NK-92 (cell line): ENCODE data around the gene FIGNL1.

Source experiments
- DNase-seq: peaks from one replicate; lab custom pipeline; 2025; ENCODE audit not compliant: unreplicated experiment; lab: John Stamatoyannopoulos, UW

Gene FIGNL1

GRCh38 chr7:50397971-50398324 lies 52.2 kb downstream of the FIGNL1 start:
- no peak for DNase-seq

- no peak for DNase-seq
Measured at GRCh38 chr7:50397320-50397970, 52.7 kb downstream of the FIGNL1 start.

GRCh38 chr7:50396856-50397255 lies 53.3 kb downstream of the FIGNL1 start:
- DNase-seq: no peak

GRCh38 chr7:50394315-50394714 lies 55.8 kb downstream of the FIGNL1 start:
- DNase-seq: no peak
